HCT116 (cell line): ENCODE measurements around the gene TMEM82.

ENCODE experiments used
- ATF3 ChIP-seq: IDR thresholded peaks from 2 replicates; pipeline ENCODE4 v1.6.1; 2012
- CBX3 ChIP-seq: IDR thresholded peaks from 2 replicates; pipeline ENCODE4 v1.6.1; 2012; ENCODE audit warnings: low read depth
- CTCF ChIP-seq, 3 experiments: fragments of 200-600 bp in 1 of 3; sonication (generic) in 1 of 3; IDR thresholded peaks in 2 of 3; conservative IDR thresholded peaks in 1 of 3; 2 replicates each; pipeline ENCODE4 v1.5.1; 2012 to 2017; ENCODE audit warnings: low read depth in 2 of 3, low read length in 2 of 3, antibody characterized with exemption in 1 of 3, borderline replicate concordance in 1 of 3, control low read depth in 1 of 3, mild to moderate bottlenecking in 1 of 3, mixed read lengths in 1 of 3, mixed run types in 1 of 3, moderate library complexity in 1 of 3; ENCODE audit not compliant: insufficient read depth in 1 of 3
- ELF1 ChIP-seq: IDR thresholded peaks from 2 replicates; pipeline ENCODE4 v1.6.1; 2012; ENCODE audit warnings: low read depth, borderline replicate concordance
- EZH2 ChIP-seq: fragments of 200-600 bp; sonication (generic); IDR thresholded peaks from 2 replicates; pipeline ENCODE4 v1.6.1; 2017; ENCODE audit warnings: antibody characterized with exemption, mixed run types
- FOSL1 ChIP-seq: IDR thresholded peaks from 2 replicates; pipeline ENCODE4 v1.6.1; 2012; ENCODE audit warnings: low read depth
- JUND ChIP-seq: IDR thresholded peaks from 2 replicates; pipeline ENCODE4 v1.6.1; 2012
- MAX ChIP-seq: IDR thresholded peaks from 2 replicates; pipeline ENCODE4 v1.6.1; 2012
- POLR2A ChIP-seq: IDR thresholded peaks from 2 replicates; pipeline ENCODE4 v1.7.0; 2011; ENCODE audit warnings: borderline replicate concordance; ENCODE audit not compliant: insufficient read depth, insufficient read length; ENCODE audit errors: extremely low read depth
- POLR2AphosphoS5 ChIP-seq: IDR thresholded peaks from 2 replicates; pipeline ENCODE4 v1.6.1; 2011; ENCODE audit warnings: mild to moderate bottlenecking, low read depth, low read length, moderate library complexity
- SIN3A ChIP-seq: IDR thresholded peaks from 2 replicates; pipeline ENCODE4 v1.6.1; 2012; ENCODE audit warnings: low read depth
- TCF7L2 ChIP-seq: IDR thresholded peaks from 2 replicates; pipeline ENCODE4 v1.7.0; 2011; ENCODE audit warnings: borderline replicate concordance, inconsistent platforms; ENCODE audit not compliant: insufficient read depth, insufficient read length; ENCODE audit errors: extremely low read depth

GRCh38 chr1:15693371-15693770 lies 48.9 kb upstream of the TMEM82 start:
- TF ChIP-seq POLR2A (no peak), JUND (no peak), MAX (no peak), CTCF (IDR thresholded peaks at IDR 0.05 in 2 of 3, conservative IDR thresholded peaks at IDR 0.05 in 1 of 3; ENCODE audit: borderline replicate concordance in 1 of 3, insufficient read depth in 1 of 3, low read depth in 2 of 3, low read length in 2 of 3) (no peak), EZH2 (no peak), SIN3A (no peak), POLR2AphosphoS5 (no peak), ATF3 (no peak), TCF7L2 (no peak), CBX3 (no peak), ELF1 (no peak), FOSL1 (no peak)
